A172 (cell line): ENCODE results near the gene RCAN2. TPM values are rescaled to one million over a fixed set of nuclear protein-coding genes. Genes with fewer than 3 reads are reported as not detected.

Experiments used
- DNase-seq: peaks from one replicate; pipeline ENCODE4 v3.0.0-alpha.2; 2015; ENCODE audit warnings: low spot score
- total RNA-seq: library from RNA; depleted of rRNA; stranded (reverse); fragments of >200 nt; shearing (Covaris generic); gene quantifications from 2 replicates; pipeline ENCODE4 v1.2.3, GENCODE V29; 2014

RCAN2 gene
- total RNA-seq, 1 experiment from 2014 or later, result not detected

DNA sequence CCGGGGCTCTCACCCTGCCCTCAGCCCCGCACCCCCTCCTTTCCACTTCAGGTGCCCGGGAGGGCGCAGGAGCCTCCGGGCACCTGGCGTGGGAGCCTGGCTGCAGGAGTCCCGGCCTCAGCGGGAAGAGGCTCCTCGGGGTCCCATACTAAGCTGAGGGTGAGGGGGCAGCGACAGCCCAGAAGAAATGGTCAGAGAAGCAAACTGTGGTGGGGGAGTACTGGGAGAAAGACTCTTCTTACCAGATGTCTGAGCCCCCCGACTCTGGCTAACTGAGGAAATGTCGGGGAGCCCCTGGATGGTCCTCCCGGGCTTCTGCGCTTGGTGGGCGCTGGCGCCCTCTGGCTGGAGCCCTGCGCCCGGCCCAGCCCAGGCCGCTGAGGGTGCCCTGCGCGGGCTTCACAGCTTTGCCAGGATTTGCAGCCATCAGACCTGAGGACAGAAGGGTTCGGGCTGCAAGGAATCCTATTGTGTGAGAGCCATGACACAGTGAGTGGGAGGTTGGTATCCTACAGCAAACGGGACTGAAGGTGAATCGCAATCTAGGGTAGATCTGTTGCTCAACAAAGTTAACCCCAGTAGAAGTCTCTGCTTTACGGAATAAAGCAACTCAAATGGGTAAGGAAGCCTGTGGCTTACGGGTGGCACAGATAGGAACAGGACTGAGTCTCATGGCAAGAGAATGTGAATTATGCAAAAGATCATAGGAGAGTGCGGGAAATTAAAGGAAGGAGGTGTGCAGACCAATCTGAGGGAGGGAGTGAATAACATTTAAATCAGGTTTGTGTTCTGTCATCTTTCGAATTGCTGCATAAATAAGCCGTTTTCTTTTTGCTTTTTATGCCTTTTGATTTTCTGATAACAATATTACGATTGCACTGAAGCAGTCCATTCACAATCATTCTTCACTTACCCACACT lies 639 bp upstream of the RCAN2 start:
- no peak for DNase-seq

DNA sequence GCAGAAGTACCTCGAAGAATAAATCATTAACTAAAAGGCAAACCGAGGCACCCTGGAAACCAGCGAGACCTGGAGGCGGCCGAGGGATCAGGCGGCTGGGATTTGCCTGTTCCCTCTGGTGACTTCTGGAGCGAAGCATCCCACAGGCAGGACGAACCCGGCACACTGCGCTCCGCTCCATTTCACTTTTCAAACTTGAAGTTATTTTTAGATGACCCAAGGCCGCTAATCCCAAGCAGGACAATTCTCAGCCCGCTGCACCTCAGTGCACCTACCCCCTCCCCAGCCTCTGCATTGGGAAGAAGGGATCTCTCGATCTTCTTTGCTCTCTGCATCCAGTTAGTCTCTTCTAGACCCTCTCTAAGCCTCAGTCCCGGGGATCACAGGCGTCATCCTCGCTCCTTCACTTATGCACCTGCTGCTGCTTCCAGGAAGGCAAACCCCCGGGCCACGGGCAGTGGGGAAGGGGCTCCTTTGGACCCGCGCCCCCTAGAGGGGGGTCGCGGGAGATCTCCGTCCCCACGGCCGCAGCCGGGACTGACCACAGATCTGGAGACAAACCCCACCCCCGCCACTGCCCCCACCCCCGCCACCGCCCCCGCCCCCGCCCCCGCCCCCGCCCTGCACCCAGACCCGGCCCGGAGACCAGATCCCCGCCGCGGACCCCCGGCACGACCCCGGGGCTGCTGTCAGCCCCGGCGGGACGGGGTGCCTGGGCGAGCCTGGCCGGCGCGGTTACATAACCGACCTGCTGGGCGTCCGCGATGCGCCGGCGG lies 636 bp downstream of the RCAN2 start:
- no peak for DNase-seq

- DNase-seq, result no peak
These were observed 5.1 kb downstream of the RCAN2 start for GRCh38 chr6:46486181-46486580.

DNA sequence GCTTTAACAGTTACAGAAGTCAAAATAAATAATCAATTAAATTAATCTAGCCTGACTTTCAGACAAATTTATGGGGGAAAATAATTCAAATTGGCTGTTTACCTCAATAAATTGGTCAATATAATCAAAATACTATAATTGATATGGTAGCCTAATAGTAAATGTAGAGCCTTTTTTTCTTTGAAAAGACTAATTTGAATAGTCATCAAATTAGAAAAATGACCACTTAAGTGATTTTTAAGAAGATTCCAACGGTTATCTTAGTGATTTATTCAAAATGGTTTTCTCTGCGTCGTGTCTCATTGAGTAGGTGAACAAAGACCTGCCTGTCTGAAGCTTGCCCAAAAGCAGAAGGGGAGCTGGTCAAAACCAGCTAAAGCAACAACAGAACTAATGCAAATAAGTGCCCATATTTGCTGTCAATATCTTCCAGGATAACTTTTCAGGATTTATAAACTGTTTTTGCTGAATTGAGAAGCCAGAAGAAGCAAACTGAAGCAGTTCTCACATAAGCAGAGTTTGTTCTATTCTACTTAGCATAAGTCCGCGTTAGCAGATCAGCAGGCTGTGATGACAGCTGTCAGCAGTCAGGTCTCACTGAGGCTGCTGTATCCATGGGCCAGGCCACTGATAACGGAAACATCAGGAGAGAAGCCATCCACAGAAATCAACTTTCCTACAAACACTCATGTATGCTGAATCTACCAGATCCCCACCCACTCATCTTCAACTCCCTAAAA lies 7.0 kb downstream of the RCAN2 start:
- no peak for DNase-seq

DNA sequence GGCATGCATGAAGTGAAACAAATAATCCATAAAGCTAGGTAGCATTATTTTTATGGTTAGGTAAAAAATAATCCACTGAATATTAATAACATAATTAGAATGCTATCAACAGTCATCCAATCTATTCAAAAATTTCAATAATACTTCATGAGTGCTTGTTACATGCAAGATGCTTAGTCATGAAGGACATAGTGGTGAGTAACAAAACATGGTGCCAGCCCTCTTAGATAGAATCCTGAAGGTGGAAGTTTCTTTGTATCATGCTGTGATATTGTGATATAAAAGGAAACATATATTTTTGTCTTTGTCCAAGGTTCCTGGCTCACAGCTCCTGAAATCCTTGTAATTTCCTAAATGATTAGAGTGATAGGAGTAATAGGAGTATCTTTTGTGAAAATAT lies 14.9 kb downstream of the RCAN2 start:
- DNase-seq, result no peak

- no peak for DNase-seq
These were observed 17.4 kb downstream of the RCAN2 start for GRCh38 chr6:46473881-46474280.

- DNase-seq, result no peak
These were observed 19.0 kb downstream of the RCAN2 start for GRCh38 chr6:46472243-46472642.

DNA sequence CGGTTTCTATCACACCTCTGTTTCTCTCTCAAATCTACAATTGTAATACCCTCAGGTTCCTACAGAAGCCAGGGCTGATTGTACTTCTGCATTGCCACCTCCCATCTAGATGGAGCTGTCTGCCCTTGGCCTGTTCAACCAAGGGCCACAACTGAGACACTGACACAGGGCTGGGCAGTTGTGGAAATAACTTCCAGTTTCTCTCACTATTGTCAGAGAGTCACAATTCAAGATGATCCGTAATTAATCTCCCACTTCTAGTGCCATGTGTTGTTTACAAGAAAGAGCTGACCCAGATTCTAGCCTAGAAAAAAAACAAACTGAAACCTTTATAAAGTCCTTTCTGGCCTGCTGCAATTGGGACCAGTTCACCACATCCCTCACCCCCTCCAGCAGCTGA lies 22.2 kb downstream of the RCAN2 start:
- no peak for DNase-seq

DNA sequence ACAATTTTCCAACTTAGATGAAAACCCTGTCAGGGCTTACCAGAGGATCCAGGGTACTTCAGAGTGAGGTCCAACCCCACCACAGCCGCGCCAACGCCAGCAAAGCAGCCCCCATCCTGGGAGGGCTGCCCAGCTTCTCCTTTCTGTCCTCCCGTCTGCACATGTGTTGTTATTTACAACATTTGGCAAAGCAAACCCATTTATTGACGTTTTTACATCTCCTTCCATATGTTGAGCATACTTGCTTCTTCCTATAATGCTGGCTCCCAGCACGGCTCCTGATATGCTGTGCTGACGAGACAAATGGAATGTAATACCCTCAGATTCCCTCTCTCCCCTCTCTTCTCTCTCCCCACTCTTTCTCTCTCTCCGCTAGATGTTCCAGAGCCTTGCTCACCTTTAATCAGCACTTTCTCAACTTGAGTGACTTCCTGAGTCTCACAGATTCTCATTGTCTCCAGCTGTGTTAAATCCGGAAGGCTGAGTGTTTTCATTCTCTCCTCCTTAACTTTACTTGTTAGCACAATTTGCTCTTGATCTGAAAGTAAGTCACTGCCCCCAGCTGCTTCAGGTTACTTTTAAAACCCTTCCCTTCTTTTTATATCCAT lies 22.7 kb downstream of the RCAN2 start:
- DNase-seq, result no peak

- DNase-seq, result no peak
These were observed 24.7 kb downstream of the RCAN2 start for GRCh38 chr6:46466570-46466969.

GRCh38 chr6:46465294-46466165 lies 25.7 kb downstream of the RCAN2 start:
- DNase-seq, result no peak

GRCh38 chr6:46456297-46456696 lies 35.0 kb downstream of the RCAN2 start:
- DNase-seq, result no peak

DNA sequence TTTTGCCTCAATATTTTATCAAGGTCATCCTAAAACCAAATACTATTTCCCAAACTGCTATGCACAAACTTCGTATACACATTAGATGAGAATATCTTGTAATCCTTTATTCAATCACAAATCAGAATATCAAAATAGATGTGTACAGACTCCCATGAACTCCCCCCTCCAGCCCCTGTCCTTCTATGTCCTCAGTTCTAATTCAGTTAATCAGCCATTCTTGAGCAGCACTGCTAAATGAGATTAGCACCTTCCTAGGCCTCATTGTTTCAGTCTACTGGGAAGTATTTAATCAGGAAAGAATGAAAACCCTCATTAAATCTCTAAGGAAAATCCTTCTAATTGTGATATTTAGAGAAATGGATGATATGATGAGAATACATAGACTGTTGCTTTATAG lies 36.6 kb downstream of the RCAN2 start:
- DNase-seq, result no peak

- no peak for DNase-seq
These were observed 37.4 kb downstream of the RCAN2 start for GRCh38 chr6:46453741-46454316.

DNA sequence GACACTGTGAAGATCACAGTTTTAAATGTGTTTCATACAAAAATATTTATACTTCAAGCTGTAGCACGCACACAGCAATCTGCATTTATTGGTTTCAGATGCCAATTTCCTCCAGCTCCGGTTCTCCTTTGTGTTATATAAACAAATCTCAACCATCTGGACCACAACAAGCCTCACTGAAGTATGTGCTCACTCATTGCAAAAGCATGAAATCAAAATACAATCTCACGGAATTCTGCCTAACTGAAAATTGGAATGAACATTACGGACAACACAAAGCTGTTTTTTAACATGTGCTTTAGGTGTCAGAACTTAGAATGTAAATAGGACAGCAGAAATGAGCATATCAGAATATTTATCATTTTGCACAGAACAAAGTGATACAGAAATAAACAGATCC lies 38.0 kb downstream of the RCAN2 start:
- DNase-seq, result no peak

- no peak for DNase-seq
These were observed 38.8 kb downstream of the RCAN2 start for GRCh38 chr6:46452312-46452917.

- no peak for DNase-seq
These were observed 39.9 kb downstream of the RCAN2 start for GRCh38 chr6:46451343-46451742.

DNA sequence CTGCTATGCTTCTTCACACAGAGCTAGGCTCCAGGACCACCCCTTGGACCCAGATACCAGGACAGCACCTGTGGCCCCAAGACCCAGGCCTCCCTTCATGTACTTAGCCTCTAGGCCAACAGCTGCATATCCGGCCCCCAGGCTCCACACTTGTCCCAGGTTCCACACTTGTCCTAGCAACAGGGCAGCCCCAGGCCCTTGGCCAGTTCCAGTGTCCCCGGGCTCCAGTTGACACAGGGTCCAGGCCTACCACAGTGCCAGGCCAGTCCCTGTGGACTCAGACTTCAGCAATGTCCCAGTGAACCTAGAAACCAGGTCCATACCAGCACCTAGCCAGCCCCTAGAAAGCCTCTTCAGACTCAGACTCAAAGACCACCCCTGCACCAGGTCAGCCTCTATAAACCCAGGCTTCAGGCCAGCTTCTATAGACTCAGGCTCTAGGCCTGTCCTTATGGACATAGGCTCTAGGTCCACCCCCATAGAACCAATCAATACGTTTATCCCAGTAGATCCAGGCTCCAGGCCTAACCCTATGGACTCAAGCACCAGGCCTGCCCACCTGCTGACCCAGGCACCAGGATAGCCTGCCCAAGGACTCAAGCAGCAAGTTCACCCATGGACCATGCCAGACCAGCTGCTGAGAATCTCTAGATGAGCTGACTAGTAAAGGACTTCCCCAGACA lies 46.3 kb downstream of the RCAN2 start:
- no peak for DNase-seq

DNA sequence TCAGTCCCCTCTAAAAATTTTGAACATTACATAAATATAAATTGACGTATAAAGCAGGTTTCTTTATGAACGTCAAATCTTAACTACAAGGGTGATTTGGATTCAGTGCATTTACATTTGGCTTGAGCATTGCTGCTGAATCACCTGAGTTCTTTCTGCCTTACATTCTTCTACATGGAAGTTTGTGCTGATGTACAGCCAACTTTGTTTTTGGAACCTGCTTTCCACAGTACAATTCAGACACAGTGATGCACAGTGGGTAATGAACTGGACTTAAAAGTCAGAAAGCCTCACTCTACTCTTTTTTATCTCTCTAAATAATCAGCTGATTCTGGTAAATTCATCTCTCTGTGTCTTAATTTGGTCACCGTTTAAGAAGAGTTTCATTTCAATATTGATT lies 47.6 kb downstream of the RCAN2 start:
- DNase-seq, result no peak
